ENCODE measurements around the gene HAT1. TPM values are rescaled to one million over a fixed set of nuclear protein-coding genes. Genes with fewer than 3 reads are reported as not detected.
A peak's percentile ranks its signal among the peaks of the same experiment; 100 is the strongest.

Gene HAT1
- total RNA-seq, 1 donor from 2014 or later: 41.2 TPM

DNA sequence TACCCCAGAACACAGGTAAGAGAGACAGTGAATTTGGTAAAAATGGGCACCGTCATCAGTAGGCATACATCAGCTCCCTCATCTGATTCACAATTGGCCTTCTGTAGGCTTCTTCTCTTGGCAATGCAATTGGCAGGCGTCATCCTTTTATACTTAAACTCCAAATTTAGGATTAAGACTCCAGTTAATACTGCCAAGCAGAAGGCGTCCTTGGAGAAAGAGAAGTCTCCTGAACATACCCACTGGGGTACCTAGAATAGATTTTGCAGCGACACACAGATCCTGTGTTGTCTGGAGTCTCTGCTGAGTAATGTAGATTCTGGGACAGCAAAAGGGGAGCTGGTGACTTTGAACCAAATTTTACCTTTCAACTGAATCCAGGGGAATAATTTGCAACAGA, 76.9 kb downstream of the HAT1 start:
- Mint-ChIP-seq H3K36me3 (ENCODE audit: insufficient read depth) (no peaks in the 10 kb centered on the region), H3K27ac (no peak overlapping the region), H3K9me3 (ENCODE audit: low read depth) (no peaks in the 10 kb centered on the region), H3K27me3 (peaks cover 36% of the 10 kb centered on the region), H3K4me3 (ENCODE audit: low read depth) (peak overlapping the region; percentile 75), H3K4me1 (ENCODE audit: low read depth) (peaks cover 6% of the 10 kb centered on the region)
- TF ChIP-seq, protein P1, sequence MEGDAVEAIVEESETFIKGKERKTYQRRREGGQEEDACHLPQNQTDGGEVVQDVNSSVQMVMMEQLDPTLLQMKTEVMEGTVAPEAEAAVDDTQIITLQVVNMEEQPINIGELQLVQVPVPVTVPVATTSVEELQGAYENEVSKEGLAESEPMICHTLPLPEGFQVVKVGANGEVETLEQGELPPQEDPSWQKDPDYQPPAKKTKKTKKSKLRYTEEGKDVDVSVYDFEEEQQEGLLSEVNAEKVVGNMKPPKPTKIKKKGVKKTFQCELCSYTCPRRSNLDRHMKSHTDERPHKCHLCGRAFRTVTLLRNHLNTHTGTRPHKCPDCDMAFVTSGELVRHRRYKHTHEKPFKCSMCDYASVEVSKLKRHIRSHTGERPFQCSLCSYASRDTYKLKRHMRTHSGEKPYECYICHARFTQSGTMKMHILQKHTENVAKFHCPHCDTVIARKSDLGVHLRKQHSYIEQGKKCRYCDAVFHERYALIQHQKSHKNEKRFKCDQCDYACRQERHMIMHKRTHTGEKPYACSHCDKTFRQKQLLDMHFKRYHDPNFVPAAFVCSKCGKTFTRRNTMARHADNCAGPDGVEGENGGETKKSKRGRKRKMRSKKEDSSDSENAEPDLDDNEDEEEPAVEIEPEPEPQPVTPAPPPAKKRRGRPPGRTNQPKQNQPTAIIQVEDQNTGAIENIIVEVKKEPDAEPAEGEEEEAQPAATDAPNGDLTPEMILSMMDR (IDR thresholded peaks at IDR 0.05; ENCODE audit: unreplicated experiment): no peak
- DNase-seq (ENCODE audit: low spot score, unreplicated experiment): no peak

DNA sequence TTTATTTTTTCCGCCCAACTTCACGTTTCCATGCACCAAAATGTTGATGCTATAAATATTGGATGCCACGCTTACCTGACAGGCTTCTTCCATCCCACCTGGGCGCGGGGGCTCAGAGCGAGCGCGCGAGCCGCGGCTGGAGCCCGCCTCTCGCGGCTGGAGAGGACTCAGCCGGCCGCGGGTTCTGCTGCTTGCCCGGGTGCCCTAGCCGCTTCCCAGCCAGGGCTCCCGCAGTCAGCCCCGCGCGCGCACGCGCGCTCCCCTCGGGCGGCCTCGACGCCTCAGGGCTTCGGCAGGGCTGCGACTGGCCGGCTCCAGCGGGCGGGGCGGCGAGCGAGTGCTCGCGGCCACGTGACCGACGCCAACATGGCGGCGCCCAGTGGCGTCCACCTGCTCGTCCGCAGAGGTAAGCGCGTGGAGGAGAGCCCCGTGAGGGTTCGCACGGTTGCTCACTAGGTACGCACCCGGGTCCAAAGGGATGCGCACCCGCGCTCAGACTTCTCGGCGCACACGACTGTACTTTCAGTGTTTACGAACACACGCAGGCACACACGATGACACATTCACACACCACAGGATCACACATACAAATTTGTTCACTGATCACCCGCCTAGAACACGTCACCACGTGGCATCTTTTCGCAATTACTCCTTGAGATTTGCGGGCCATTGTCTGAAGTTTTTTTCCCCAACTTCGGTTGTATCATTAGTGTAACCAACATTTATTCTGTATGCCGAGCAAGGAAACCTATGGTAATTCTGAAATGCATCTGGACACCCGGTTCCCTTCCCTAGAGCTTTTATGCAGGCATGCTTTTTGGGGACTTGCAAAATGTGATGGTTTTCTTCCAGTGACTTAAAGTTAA, 77.6 kb downstream of the HAT1 start, which contains the start of gene METAP1D:
TSS of gene METAP1D (plus strand) at position 350 of the 866 bp plus-strand sequence. CDS start at position 367, 17 bp downstream.
- H3K9me3 Mint-ChIP-seq (ENCODE audit: low read depth): no peaks in the 10 kb centered on the region
- H3K27me3 Mint-ChIP-seq: peaks cover 33% of the 10 kb centered on the region
- DNase-seq (ENCODE audit: low spot score, unreplicated experiment): peak; percentile 93
- peak within 1 kb of the TSS; percentile 91 for H3K4me3 Mint-ChIP-seq (ENCODE audit: low read depth)
- peaks cover 6% of the 10 kb centered on the region for H3K4me1 Mint-ChIP-seq (ENCODE audit: low read depth)
- peak within 1 kb of the TSS; percentile 98 for H3K27ac Mint-ChIP-seq
- H3K36me3 Mint-ChIP-seq (ENCODE audit: insufficient read depth): no peaks in the 10 kb centered on the region
- TF ChIP-seq, protein P1 (IDR thresholded peaks at IDR 0.05; ENCODE audit: unreplicated experiment): no peak

GRCh38 chr2:172000696-172001361, 78.6 kb downstream of the HAT1 start:
- peak overlapping the region; percentile 98 for H3K27ac Mint-ChIP-seq
- TF ChIP-seq, protein P1 (IDR thresholded peaks at IDR 0.05; ENCODE audit: unreplicated experiment): no peak
- peaks cover 28% of the 10 kb centered on the region for H3K27me3 Mint-ChIP-seq
- DNase-seq (ENCODE audit: low spot score, unreplicated experiment): no peak
- peak overlapping the region; percentile 91 for H3K4me3 Mint-ChIP-seq (ENCODE audit: low read depth)
- no peaks in the 10 kb centered on the region for H3K9me3 Mint-ChIP-seq (ENCODE audit: low read depth)
- peaks cover 6% of the 10 kb centered on the region for H3K4me1 Mint-ChIP-seq (ENCODE audit: low read depth)
- no peaks in the 10 kb centered on the region for H3K36me3 Mint-ChIP-seq (ENCODE audit: insufficient read depth)

DNA sequence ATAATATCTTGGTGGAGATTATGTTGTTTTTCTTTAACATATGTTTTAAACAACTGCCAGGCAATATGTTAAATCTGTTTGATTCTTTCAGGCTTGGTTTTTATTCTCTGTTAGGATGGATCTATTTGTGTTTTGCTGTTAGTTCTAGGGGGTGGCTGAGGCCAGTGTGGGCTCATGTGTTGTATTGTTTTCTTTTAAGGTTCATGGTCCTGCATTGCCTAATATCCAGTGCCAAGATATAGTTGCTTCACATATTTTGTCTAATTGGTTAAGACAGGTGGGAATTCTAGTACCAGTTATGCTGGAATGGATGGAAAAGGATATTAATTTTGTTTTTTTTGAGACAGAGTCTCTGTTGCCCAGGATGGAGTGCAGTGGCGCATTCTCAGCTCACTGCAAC, 85.1 kb downstream of the HAT1 start:
- TF ChIP-seq, protein P1 (IDR thresholded peaks at IDR 0.05; ENCODE audit: unreplicated experiment): no peak
- Mint-ChIP-seq H3K4me3 (ENCODE audit: low read depth) (no peak overlapping the region), H3K9me3 (ENCODE audit: low read depth) (peaks cover 2% of the 10 kb centered on the region), H3K36me3 (ENCODE audit: insufficient read depth) (peaks cover 2% of the 10 kb centered on the region), H3K27me3 (no peaks in the 10 kb centered on the region), H3K4me1 (ENCODE audit: low read depth) (no peaks in the 10 kb centered on the region), H3K27ac (no peak overlapping the region)
- DNase-seq (ENCODE audit: low spot score, unreplicated experiment): no peak

- TF ChIP-seq, protein P1 (IDR thresholded peaks at IDR 0.05; ENCODE audit: unreplicated experiment): no peak
These were observed 87.6 kb downstream of the HAT1 start for GRCh38 chr2:172009823-172010222.

More at GRCh38 chr2:172009823-172010222, 87.6 kb downstream of the HAT1 start:
- Mint-ChIP-seq H3K36me3 (ENCODE audit: insufficient read depth) (peaks cover 2% of the 10 kb centered on the region), H3K27me3 (no peaks in the 10 kb centered on the region), H3K4me3 (ENCODE audit: low read depth) (no peak overlapping the region), H3K27ac (no peak overlapping the region), H3K9me3 (ENCODE audit: low read depth) (peaks cover 2% of the 10 kb centered on the region), H3K4me1 (ENCODE audit: low read depth) (no peaks in the 10 kb centered on the region)
- no peak for DNase-seq (ENCODE audit: low spot score, unreplicated experiment)
